HG02763 (cell line): Measurements from ENCODE around the gene PALS2.

Source experiments
- ATAC-seq: cut with Tn5 transposase; IDR thresholded peaks from one replicate; pipeline ENCODE4 v1.9.1; 2021; ENCODE audit warnings: mild to moderate bottlenecking, moderate library complexity; ENCODE audit not compliant: unreplicated experiment

PALS2 gene

DNA sequence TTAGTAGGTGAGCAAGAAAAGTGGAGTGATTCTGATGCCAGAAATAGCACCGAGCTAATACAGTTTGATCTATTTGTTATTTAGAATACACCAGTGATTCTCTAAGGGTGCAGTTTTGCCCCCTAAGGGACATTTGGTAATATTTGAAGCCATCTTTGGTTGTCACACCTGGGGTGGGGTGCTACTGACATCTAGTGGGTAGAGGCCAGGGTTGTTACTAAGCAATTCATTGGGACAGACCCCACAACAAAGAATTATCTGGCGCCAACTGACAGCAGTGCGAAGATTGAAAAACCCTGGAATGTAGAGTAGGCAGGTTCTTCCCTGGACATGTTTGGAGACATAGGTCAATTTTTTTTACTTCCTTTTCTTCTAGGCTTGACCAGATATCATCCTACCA lies 14.6 kb downstream of the PALS2 start:
- peak; percentile 71 for ATAC-seq

GRCh38 chr7:24591152-24591551 lies 17.9 kb downstream of the PALS2 start:
- no peak for ATAC-seq

GRCh38 chr7:24595671-24596418 lies 22.6 kb downstream of the PALS2 start:
- no peak for ATAC-seq

DNA sequence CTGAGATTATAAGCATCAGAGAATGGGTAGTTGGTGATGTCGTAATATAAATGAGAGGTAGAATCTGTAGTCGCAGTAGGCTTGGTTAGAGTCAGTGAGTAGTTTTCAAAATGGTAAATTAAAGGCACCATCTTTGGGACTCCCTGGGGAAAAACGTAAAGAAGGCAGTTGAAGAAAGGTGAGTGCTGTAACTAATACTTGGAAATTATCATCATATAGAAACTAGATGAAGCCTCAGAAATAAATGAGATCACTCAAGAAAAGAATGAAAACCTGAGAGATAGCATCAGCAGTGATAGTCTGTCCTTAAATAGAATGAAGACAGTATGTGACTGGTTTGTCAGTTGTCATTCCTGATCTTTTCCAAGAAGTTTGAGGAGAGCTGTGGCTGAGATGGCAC lies 23.8 kb downstream of the PALS2 start:
- ATAC-seq = no peak

GRCh38 chr7:24601600-24601999 lies 28.3 kb downstream of the PALS2 start:
- ATAC-seq = no peak

- no peak for ATAC-seq
Observed at GRCh38 chr7:24602860-24603456, 29.7 kb downstream of the PALS2 start.

- no peak for ATAC-seq
Observed at GRCh38 chr7:24604630-24605029, 31.4 kb downstream of the PALS2 start.

DNA sequence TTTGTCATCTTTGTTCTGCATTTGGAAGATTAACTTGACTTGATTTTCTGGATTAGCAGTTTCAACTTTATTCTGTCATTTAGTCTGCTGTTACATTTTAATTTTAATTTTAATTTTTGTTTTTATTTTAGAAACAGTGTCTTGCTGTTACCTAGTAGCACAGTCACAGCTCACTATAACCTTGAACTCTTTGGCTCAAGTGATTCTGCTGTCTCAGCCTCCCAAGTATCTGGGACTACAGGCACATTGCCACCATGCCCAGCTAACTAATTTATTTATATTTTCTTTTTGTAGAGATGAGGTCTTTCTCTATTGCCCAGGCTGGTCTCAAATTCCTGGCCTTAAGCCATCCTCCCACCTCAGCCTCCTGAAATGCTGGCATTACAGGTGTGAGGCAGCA lies 35.3 kb downstream of the PALS2 start:
- no peak for ATAC-seq

- ATAC-seq = no peak
Observed at GRCh38 chr7:24609059-24609458, 35.8 kb downstream of the PALS2 start.

- no peak for ATAC-seq
Observed at GRCh38 chr7:24609570-24609969, 36.3 kb downstream of the PALS2 start.

GRCh38 chr7:24611130-24611529 lies 37.9 kb downstream of the PALS2 start:
- no peak for ATAC-seq

DNA sequence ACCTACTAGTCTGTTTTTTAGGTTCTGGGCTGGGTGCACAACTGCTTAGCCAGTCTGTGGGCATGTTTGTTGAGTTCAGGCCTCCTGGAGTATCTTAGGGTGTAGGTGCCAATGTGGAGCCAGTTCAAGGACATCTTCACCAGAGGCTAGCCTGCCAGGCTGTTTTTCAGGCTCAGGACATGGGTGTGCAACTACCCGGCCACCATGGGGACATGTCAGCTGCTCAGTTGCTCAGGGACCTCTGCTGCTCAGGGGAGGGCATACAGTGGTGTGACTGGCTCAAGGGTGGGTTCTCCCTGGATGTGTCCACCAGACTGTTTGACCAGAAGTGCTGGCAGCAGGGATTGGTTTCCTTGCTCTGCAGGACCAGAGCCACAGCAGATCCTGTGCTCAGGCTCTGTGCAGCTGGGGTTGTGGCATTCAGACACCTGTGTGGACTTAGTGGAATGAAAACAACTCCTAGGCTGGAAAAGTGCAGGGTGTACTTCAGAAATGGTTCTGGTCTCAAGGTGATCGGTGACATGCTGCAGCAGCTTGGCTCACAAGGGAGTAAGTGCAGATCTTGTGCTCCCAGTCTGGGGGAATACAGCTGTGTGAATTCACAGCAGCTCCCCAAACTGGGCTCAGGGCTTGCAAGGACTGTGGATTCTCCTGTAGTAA lies 44.8 kb downstream of the PALS2 start:
- ATAC-seq = no peak

GRCh38 chr7:24619978-24620377 lies 46.7 kb downstream of the PALS2 start:
- ATAC-seq = no peak

DNA sequence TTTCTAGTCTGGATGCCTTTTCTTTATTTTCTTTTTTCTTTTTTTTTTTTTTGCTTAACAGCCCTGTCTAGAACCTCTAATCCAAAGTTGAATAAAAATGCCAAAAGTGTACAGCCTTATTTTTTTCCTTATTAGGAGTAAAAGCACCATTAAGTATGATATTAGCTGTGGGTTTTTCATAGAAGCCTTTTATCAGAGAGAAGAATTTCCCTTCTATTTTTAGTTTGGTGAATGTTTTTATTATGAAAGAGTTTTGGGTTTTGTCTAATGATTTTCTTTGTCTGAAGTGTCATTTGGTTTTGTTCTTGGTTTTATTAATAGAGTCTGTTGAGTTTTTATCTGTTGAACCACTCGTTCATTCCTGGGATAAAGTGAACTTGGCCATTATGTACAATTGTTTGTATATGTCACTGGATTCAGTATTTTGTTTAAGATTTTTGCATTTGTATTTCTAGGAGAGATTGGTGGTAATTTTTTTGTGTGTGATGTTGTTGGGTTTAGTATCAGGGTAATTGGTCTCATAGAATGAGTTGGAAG lies 49.5 kb downstream of the PALS2 start:
- ATAC-seq = no peak
